Measurements from ENCODE around the gene PNMA1.
A peak's percentile ranks its signal among the peaks of the same experiment; 100 is the strongest.

GRCh38 chr14:73759714-73760597, 45.8 kb upstream of the PNMA1 start:
- TF ChIP-seq CBX8 (IDR thresholded peaks at IDR 0.05; ENCODE audit: borderline replicate concordance, extremely low read depth, low read depth, low read length, poor library complexity, severe bottlenecking) (no peak), DEAF1 (CRISPR knock-in tag; IDR thresholded peaks at IDR 0.05) (no peak), C11orf30 (IDR thresholded peaks at IDR 0.05; ENCODE audit: low read depth) (no peak), MAZ (CRISPR knock-in tag; conservative IDR thresholded peaks at IDR 0.05 in 1 of 2, IDR thresholded peaks at IDR 0.05 in 1 of 2) (peak in 1 of 2 experiments; percentile 74; a peak in 1 of 4 replicates), IRF2 (CRISPR knock-in tag; IDR thresholded peaks at IDR 0.05) (no peak), SP1 (CRISPR knock-in tag; IDR thresholded peaks at IDR 0.05) (peak; percentile 39; the same call in 1 of the 2 replicates)
- TF ChIP-seq, protein P1, sequence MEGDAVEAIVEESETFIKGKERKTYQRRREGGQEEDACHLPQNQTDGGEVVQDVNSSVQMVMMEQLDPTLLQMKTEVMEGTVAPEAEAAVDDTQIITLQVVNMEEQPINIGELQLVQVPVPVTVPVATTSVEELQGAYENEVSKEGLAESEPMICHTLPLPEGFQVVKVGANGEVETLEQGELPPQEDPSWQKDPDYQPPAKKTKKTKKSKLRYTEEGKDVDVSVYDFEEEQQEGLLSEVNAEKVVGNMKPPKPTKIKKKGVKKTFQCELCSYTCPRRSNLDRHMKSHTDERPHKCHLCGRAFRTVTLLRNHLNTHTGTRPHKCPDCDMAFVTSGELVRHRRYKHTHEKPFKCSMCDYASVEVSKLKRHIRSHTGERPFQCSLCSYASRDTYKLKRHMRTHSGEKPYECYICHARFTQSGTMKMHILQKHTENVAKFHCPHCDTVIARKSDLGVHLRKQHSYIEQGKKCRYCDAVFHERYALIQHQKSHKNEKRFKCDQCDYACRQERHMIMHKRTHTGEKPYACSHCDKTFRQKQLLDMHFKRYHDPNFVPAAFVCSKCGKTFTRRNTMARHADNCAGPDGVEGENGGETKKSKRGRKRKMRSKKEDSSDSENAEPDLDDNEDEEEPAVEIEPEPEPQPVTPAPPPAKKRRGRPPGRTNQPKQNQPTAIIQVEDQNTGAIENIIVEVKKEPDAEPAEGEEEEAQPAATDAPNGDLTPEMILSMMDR (IDR thresholded peaks at IDR 0.05 in 2 of 3, conservative IDR thresholded peaks at IDR 0.05 in 1 of 3; ENCODE audit: insufficient read depth in 2 of 3, low read depth in 1 of 3, low read length in 3 of 3) = no peak; a peak in 1 of 6 replicates
- TF ChIP-seq, protein P2, sequence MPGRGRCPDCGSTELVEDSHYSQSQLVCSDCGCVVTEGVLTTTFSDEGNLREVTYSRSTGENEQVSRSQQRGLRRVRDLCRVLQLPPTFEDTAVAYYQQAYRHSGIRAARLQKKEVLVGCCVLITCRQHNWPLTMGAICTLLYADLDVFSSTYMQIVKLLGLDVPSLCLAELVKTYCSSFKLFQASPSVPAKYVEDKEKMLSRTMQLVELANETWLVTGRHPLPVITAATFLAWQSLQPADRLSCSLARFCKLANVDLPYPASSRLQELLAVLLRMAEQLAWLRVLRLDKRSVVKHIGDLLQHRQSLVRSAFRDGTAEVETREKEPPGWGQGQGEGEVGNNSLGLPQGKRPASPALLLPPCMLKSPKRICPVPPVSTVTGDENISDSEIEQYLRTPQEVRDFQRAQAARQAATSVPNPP (IDR thresholded peaks at IDR 0.05; ENCODE audit: borderline replicate concordance, insufficient read depth, insufficient read length) = no peak
- TF ChIP-seq, protein P3, sequence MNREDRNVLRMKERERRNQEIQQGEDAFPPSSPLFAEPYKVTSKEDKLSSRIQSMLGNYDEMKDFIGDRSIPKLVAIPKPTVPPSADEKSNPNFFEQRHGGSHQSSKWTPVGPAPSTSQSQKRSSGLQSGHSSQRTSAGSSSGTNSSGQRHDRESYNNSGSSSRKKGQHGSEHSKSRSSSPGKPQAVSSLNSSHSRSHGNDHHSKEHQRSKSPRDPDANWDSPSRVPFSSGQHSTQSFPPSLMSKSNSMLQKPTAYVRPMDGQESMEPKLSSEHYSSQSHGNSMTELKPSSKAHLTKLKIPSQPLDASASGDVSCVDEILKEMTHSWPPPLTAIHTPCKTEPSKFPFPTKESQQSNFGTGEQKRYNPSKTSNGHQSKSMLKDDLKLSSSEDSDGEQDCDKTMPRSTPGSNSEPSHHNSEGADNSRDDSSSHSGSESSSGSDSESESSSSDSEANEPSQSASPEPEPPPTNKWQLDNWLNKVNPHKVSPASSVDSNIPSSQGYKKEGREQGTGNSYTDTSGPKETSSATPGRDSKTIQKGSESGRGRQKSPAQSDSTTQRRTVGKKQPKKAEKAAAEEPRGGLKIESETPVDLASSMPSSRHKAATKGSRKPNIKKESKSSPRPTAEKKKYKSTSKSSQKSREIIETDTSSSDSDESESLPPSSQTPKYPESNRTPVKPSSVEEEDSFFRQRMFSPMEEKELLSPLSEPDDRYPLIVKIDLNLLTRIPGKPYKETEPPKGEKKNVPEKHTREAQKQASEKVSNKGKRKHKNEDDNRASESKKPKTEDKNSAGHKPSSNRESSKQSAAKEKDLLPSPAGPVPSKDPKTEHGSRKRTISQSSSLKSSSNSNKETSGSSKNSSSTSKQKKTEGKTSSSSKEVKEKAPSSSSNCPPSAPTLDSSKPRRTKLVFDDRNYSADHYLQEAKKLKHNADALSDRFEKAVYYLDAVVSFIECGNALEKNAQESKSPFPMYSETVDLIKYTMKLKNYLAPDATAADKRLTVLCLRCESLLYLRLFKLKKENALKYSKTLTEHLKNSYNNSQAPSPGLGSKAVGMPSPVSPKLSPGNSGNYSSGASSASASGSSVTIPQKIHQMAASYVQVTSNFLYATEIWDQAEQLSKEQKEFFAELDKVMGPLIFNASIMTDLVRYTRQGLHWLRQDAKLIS (CRISPR knock-in tag; IDR thresholded peaks at IDR 0.05) = 0 out of 2 replicates have a peak, but pooled peaks have one; percentile 77
- TF ChIP-seq, protein P4, sequence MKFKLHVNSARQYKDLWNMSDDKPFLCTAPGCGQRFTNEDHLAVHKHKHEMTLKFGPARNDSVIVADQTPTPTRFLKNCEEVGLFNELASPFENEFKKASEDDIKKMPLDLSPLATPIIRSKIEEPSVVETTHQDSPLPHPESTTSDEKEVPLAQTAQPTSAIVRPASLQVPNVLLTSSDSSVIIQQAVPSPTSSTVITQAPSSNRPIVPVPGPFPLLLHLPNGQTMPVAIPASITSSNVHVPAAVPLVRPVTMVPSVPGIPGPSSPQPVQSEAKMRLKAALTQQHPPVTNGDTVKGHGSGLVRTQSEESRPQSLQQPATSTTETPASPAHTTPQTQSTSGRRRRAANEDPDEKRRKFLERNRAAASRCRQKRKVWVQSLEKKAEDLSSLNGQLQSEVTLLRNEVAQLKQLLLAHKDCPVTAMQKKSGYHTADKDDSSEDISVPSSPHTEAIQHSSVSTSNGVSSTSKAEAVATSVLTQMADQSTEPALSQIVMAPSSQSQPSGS (CRISPR knock-in tag; IDR thresholded peaks at IDR 0.05) = no peak
